GM19025 (cell line): ENCODE data around the gene CLIC4.
"Not testable (repeated sequence)": the region's sequence is repeated elsewhere in the genome, so short reads cannot be mapped to it uniquely, and the experiment has no call there.

ENCODE experiments used
- ATAC-seq: cut with Tn5 transposase; IDR thresholded peaks from one replicate; pipeline ENCODE4 v1.9.1; 2021; ENCODE audit warnings: mild to moderate bottlenecking, low read depth, moderate library complexity; ENCODE audit not compliant: unreplicated experiment

CLIC4 gene

GRCh38 chr1:24871306-24871901, 126.2 kb downstream of the CLIC4 start:
- ATAC-seq, result no peak

GRCh38 chr1:24872061-24872850, 127.0 kb downstream of the CLIC4 start:
- no peak for ATAC-seq

- no peak for ATAC-seq
These were observed 127.9 kb downstream of the CLIC4 start for GRCh38 chr1:24873148-24873547.

GRCh38 chr1:24874056-24874455, 128.8 kb downstream of the CLIC4 start:
- ATAC-seq, result no peak

DNA sequence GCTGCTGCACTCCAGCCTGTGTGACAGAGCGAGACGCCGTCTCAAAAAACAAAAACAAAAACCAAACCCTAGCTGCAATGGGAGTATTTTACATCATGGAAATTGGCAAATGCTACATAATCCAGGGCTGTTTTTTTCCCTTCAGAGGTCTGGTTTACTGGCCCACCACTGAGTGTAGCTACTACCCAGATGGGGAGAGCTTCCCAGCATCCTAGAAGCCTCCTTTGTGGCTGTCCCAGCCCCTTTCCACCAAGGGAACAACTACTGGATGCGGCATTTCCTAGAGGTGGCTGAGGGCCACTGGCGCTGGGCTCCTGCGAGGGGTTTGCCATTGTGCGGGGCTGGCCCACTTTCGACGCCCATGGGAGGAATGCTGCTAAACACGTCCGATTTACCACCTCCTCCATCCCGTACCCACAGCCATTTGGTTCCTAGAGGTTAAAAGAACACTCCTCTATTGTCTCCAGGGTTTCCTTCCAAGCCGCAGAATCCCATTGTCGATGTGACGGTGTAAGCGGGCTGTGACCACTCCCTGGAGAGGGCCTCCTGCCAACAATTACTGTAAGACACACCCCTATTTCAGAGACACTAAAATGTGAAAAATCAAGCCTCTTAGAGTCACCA, 129.5 kb downstream of the CLIC4 start:
- no peak for ATAC-seq

DNA sequence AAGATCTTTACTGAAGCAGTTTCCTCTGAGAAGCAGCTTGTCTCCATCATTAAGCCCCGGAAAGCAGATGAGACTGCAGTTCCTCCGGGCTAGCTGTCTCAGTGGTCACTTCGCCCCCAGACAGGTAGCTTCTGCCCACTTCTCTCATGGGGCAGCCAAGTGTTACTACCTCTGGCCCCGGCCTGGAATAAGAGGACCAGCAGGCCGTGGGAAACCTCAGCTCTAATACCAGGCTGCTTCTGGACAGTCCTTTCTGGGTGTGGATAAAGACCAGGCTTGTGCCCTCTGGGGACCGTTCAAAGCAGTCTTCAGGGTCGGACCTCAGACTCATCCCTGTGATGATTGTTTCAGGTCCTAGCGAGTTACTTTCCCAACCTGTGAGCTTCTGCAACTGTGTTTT, 130.0 kb downstream of the CLIC4 start:
- ATAC-seq, result no peak

GRCh38 chr1:24875991-24876506, 130.8 kb downstream of the CLIC4 start:
- ATAC-seq, result no peak

DNA sequence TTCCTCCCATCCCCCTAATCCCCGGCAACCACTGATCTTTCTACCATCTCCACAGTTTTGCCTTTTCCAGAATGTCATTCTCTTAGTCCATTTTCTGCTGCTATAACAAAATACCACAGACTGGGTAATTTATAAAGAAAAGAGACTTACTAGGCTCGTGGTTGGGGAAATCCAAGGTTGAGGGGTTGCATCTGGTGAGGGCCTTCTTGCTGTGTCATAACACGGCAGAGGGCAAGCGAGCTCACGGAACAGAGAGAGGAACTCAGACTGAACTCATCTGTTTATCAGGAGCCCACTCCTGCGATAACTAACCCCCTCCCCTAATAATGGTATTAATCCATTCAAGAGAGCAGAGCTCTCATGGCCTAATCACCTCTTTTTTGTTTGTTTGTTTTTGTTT, 132.8 kb downstream of the CLIC4 start:
- ATAC-seq, result no peak

DNA sequence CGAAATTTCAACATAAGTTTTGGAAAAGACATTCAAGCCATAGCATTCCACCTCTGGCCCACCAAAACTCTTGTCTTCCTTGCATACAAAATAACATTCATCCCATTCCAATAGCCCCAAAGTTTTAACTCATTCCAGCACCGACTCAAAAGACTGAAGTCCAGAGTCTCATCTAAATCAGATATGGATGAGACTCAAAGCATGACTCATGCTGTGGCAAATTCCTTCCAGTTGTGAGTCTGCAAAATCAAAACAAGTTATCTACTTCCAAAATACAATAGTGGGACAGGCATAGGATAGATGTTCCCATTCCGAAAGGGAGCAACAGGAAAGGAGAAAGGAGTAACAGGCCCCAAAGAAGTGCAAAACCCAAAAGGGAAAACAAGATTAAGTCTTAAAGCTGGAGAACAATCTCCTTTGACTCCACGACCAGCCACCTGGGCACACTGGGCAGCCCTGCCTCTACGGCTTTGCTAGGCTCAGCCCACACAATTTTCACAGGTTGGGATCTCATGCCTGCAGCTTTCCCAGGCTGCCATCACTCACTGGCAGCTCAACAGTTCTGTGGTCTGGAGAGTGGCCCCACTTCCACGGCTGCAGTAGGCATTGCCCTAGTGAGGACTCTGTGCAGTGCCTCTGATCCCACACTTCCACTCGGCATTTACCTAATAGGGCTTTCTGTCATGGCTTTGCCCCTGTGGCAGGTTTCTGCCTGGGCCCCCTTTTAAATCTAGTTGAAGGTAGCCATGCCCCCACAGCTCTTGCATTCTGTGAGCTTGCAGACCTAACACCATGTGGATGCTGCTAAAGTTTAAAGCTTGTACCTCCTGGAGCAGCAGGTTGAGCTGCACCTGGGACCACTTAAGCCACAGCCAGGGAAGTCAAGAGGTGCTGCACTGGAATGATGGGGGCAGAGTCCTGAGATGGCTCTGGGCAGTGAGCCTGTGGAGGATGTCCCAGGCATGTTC, 133.8 kb downstream of the CLIC4 start:
- no peak for ATAC-seq

DNA sequence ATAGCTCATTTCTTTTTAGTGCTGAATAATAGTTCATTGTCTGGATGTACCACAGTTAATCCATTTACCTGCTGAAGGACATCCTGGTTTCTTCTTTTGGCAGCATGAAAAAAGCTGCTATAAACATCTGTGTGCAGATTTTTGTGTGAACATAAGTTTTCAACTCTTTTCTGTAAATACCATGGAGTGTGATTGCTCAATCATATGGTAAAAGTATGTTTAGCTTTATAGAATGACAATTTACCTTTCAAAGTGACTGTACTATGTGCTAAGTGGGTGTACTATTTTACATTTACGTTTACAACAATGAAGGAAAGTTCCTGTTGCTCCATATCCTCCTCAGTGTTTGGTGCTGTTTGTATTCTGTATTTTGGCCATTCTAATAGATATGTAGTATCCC, 135.8 kb downstream of the CLIC4 start:
- ATAC-seq, result no peak

- no peak for ATAC-seq
These were observed 139.5 kb downstream of the CLIC4 start for GRCh38 chr1:24884751-24885150.

GRCh38 chr1:24886241-24886640, 141.0 kb downstream of the CLIC4 start:
- no peak for ATAC-seq

DNA sequence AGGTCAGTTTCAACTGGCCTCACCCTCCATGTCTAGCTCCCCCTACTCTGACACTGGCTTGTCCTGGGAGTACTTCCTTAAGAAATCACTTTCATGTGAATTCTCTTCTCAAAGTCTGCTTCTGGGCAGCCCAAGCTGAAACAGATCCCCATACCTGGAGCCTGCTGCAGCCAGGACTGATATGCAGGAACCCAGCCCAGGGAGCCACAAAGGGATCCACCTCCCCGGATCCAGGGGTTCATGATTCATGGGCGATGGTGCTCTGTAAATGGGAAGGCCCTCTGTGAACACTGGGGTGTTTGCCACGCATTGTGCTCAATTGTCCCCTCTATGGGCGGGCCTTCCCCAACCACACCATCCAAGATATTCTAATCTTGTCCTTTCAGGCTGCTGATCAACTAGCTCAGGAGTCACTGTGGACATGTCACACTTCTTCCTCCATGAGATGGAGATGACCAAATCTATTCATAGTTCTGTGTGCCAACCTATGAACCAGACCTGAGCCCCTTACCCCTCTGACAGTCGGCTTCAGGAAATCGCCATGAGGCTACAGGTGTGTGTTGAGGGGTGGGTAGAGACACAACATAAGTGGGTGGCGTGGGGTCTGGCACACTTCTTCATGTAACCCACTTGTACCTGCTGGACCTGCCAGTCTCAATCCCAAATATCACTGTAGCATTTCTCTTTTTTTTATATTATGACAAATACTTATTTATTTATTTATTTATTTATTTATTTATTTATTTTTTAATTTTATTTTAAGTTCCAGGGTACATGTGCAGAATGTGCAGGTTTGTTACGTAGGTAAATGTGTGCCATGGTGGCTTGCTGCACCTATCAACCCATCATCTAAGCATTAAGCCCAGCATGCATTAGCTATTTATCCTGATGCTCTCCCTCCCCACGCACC, 143.1 kb downstream of the CLIC4 start:
- ATAC-seq, result no peak

DNA sequence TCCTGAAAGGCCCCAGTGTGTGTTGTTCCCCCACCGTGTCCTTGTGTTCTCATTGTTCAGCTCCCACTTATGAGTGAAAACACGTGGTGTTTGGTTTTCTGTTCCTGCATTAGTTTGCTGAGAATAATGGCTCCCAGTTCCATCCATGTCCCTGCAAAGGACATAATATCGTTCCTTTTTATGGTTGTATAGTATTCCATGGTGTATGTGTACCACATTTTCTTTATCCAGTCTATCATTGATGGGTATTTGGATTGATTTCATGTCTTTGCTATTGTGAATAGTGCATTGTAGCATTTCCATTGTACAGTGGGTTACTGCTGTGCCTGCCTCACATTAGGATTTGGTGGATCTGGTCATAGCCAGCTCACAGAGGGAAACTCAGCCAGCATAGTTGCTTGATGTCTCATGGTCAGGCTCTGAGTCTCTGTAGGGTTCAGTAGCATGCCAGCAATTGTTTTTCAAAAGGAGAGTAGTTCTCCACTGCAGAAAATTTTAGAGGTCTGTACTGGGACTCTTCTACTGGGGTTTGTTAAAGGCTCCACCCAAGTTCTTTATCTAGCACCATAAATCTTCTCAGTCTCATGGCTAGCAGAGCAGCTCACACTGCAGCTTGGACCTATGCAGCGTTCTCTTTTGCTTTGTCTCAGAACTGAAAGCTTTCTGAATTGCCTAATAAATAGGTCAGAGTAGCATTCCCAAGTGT, 143.9 kb downstream of the CLIC4 start:
- ATAC-seq, result no peak

DNA sequence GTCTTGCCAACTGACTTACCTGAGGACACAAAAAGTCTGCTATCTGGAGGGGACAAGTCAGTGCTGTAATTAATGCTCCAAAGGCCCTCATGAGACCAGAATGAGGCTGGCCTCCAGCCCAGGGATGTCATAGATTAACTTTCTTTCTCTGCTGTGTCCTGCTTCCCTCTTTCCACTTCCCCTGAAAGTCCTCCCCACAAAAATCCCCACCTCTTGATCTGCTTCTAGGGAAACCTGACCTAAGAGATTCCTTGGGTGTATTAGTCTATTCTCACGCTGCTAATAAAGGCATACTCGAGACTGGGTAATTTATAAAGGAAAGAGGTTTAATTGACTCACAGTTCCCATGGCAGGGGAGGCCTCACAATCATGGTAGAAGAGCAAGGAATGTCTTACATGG, 145.6 kb downstream of the CLIC4 start:
- ATAC-seq, result no peak

DNA sequence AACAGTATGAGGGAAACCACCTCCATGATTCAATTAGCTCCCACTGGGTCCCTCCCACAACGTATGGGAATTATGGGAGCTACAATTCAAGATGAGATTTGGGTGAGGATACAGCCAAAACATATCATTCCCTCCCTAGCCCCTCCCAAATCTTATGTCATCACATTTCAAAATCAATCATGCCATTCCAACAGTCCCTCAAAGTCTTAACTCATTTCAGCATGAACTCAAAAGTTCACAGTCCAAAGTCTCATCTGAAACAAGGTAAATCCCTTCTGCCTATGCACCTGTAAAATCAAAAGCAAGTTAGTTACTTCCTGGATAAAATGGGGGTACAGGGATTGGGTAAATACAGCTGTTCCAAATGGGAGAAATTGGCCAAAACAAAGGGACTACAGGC, 146.1 kb downstream of the CLIC4 start:
- not testable (repeated sequence) for ATAC-seq

DNA sequence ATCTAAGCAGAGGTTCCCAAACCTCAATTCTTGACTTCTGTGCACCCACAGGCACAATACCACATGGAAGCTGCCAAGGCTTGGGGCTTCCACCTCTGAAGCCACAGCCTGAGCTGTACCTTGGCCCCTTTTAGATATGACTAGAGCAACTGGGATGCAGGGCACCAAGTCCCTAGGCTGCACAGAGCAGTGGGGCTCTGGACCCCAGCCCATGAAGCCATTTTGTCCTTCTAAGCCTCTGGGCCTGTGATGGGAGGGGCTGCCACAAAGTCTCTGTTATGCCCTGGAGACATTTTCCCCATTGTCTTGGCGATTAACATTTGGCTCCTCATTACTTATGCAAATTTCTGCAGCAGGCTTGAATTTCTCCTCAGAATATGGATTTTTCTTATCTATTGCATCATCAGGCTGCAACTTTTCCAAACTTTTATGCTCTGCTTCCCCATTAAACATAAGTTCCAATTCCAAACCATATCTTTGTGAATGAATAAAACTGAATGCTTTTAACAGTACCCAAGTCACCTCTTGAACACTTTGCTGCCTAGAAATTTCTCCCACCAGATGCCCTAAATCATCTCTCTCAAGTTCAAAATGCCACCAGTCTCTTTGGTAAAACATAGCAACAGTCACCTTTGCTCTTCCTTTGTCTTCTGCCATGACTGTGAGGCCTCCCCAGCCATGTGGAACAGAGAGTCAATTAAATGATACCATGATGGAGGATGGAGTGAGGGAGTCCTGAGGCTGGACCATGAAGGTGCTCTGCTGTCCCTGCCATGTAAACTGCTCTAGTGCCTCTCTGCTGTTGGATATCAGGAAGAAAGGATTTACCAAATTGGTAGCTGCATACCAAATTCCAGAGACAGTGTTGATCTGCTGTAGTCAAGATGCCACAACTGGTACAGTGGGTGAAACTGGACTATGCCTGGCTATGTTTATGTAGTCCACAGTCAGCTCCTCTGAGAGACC, 147.2 kb downstream of the CLIC4 start:
- no peak for ATAC-seq

DNA sequence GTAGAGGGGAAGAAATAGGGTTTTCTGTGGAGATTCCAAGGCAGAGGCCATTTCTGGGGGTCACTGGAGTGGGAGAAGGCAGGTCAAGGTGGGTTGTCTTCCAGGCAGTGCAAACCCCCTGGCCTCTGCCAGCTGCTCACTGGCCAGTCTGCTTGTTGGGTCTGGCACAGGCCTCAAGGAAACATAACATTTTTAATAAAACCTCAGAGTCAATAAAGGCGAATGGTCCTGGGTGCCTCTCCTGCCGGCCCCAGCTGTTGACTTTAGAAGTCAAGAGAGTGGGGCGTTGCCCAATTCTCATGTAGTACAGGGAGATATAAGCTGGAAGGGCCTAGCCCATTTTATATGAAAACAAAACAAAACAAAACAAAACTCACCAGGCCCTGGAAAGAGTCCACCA, 148.2 kb downstream of the CLIC4 start:
- no peak for ATAC-seq
